Stimulated activated CD4-positive, alpha-beta T cell treated with anti-CD3 and anti-CD28 coated beads, Interleukin-12 subunit alpha, Interleukin-12 subunit beta, amount 100 ng/mL, for 48 hours (primary cell): ENCODE data around the gene SLC5A6.
"Not testable (repeated sequence)": the region's sequence is repeated elsewhere in the genome, so short reads cannot be mapped to it uniquely, and the experiment has no call there.

ENCODE experiments used
- DNase-seq, 3 donors: peaks; one replicate each; pipeline ENCODE4 v3.0.0-alpha.2; 2020; ENCODE audit warnings: low read depth in 2 of 3, low spot score in 1 of 3

The SLC5A6 gene

DNA sequence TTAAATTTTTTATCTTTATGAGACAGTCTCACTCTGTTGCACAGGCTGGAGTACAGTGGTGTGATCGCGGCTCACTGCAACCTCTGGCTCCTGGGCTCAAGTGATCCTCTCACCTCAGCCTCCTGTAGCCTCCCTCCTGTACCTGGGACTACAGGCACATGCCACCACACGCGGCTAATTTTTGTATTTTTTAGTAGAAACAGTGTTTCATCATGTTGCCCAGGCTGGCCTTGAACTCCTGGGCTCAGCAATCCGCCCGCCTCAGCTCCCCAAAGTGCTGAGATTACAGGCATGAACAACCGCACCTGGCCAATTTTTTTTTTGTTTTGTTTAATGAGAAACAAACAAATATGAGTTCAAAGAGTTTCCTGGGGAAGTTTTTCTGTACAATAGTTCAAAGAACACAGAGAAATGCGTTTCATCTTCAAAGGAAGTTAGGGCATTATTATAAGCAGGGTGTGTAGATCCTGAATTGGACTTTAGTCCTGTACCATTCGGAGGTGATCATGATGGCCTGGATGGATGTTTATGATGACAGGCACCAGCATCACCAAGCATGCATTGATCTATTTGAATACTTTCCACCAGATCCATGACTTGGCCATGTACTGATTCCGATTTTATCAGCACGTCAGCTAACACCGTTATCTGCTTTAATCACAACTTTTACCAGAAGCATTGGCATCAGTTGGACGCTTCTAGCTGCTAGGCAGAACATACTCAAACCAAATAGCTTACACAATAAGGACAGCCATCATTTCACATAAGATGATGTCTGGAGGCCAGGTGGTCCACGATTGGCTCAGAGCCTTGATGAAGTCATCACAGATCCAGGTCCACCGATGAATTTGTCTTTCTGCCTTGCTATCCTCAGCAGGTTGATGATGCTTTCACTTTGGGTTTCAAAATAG, 34.4 kb downstream of the SLC5A6 start:
- no peak for DNase-seq

DNA sequence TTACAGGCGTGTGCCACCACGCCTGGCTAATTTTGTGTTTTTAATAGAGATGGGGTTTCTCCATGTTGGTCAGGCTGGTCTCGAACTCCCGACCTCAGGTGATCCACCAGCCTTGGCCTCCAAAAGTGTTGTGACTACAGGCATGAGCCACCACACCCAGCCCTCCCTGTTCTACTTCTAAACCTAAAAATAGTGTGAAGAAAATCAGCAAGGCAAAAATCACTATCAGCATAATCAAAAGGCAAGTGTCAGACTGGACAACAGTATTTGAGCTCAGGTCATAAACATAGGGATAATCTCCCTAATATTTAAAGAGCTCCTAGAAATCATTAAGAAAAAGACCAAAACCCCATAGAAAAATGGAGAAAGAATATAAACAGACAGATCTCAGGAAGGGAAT, 36.3 kb downstream of the SLC5A6 start:
- DNase-seq: not testable (repeated sequence)

DNA sequence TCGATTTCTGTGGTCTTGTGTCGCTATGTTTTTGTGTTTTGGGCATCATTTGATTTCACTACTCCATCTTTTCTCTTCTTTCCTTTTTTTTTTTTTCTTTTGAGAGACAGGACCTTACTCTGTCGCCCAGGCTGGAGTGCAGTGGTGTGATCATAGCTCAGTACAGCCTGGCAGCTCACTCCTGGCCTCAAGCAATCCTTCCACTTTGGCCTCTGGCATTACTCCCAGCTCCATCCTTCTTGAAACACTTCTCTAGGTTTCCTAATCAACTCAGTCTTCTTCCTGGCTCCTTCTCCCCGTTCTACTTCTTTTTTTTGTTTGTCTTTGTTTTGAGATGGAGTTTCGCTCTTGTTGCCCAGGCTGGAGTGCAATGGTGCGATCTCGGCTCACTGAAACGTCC, 36.7 kb downstream of the SLC5A6 start:
- no peak for DNase-seq

DNA sequence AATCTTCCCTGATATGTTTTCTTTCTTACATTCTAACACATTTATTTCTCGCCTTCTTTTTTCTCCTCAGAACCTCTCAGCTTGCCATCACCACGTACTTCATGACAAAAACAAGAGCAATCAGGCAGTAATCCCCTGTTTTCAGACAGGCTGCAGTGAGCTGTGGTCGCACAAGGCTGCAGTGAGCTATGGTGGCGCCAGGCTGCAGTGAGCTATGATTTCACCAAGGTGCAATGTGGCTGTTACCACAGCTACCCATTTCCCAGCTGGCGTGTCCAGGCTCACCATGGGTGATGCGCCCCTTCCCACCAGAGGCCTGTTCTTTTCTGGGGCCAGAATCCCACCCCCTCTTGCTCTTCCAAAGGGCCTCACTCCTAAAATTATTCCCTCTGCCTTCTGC, 37.4 kb downstream of the SLC5A6 start:
- no peak for DNase-seq

DNA sequence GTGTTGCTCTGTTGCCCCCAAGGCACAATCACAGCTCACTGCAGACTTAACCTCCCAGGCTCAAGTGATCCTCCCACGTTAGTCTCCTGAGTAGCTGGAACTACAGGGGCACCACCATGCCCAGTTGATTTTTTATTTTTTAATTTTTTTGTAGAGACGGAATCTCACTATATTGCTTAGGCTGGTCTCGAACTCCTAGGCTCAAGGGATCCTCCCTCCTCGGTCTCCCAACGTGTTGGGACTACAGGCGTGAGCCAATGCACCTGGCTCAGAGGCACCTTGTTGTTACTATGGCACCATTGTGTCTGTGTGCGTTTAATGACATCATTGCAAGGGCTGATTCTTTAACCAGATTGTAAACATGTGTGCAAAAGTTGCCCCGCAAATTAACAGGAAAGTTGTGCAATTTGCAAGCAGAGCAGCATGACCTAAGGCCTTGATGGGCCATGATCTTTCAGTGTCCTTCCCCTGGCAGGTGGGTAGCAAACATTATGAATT, 40.7 kb downstream of the SLC5A6 start:
- no peak for DNase-seq

DNA sequence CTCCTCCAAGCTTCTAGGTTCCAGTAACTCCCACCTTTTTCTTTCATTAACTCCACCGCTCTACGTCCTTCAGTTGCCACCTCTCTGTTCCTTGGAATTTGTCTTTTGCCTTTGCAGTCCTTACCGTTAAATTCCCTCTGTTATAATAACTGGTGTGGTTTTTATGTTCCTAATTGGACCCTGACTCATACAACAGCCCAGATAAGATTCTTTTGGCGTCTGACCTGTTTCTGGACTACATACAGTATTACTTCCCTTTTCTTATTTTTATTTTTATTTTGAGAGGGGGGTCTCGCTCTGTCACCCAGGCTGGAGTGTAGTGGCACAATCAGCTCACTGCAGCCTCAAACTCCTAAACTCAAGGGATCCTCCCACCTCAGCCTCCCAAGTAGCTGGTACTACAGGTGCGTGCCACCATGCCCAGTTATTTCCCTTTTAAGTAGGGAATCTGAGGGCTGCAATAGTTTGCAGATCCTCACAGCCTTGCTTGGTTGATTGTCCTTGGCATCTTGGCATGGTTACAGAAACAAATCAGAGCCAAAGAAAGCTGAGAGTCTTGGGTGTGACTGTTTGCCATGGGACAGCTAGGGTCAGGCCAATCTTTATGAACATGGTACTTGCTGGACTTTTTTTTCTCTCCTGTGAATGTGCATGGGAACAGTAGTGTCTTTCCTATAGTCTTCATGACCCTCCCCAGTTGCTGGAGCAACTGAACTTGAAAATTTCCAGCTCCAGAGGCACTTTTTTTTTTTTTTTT, 41.3 kb downstream of the SLC5A6 start:
- no peak for DNase-seq

DNA sequence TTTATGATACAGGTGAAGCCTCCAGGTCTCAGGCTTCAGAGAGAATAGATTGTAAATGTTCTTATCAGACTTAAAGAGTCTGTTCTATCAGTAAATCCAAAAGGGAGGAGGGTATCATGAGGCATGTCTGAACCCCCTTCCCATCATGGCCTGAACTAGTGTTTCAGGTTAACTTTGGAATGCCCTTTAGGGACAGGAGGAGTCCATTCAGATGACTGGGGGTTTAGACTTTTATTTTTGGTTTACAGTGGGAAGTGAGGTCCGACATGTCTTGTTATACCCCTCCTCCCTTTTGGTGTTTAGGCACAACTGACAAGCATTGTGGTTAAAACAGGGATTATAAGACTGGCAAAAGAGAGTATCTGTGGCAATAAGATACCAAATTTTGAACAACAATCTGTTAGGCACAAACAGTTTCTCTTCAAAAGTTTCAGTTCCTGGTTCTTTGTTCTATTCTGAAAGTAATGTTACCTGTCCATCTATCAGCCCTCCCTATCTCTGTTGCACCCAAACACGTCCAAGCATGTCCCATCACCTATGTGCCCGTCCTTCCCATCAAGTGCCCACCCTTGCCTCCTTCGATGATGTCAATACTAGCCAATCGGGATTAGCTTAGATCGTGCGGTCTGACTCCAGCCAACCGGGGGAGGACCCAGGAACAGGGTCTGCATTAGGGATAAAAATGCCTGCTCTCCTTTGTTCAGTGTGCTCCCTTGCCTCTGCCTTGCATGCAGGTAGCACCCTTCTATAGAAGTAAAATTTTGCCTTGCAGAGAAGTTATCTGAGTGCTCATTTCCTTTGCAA, 46.9 kb downstream of the SLC5A6 start:
- DNase-seq: no peak

DNA sequence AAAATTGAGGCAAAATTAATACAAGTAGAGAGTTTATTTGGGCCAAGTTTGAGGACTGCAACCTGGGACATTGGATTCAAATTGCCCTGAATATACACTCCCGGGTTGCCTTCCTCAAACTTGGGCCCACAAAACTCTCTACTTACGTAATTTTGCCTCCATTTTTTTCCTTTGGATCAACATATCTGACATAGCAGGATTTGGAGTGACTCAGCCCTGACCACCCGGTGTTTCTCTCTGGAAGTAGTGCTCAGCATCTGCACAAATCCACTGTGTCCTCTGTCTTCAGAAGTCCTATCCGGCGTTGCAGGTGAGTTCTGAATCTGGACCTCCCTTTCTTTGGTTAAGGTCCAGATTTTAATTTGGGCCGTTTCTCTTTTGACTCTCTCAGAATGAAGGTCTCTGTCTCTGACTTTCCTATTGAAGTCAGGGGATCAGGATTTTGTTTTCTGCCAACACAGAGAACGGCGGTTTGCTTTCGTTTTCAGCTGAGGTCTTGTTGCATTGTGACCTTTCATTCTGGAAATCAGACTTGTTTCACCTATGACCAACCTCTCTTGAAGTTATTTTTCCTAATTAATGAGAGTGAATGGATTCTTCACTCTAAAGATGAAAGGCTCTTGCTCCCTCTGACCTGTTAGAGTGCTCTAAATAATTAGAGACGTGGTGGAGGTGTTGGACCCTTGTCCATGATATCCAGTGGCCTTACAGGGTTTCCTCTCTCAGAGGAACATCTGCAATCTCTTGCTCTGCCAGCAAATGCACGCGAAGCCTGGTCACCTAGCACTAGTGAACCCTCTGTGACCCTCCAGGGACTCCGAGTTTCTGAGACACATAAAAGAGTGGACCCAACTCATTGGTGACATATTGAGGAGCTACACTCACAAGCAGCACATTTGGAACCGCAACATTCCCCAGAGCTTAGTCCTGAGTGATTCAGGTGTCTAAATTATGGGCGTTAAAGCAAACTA, 49.6 kb downstream of the SLC5A6 start:
- no peak for DNase-seq

DNA sequence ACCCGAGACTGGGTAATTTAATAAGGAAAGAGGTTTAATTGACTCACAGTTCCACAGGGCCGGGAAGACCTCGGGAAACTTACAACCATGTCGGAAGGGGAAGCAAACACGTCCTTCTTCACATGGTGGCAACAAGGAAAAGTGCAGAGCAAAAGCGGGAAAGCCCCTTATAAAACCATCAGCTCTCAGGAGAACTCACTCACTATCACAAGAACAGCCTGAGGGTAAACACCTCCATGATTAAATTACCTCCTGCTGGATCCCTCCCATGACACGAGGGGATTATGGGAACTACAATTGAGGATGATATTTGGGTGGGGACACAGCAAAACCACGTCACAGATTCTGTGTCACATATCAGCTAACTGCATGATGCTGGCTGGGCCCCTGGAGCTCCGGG, 51.9 kb downstream of the SLC5A6 start:
- DNase-seq: no peak

DNA sequence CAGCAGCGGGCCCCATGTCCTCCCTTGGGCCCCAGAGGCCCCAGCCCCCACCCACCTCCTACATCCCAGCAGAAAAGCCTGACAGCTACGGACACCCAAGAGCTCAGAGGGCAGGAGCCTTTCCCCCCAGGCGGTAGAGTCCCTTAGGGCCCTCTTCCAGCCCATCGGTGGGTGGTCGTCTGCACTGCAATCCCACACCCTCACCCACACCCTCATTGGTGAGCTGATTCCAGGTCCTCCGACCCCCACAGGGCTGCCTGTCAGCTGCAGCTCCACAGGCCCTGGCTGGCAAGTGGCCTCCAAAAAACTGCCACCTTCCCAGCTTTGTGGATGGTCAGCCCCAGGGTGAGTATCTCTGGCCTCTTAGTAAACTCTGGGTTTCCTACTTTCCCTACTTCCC, 52.8 kb downstream of the SLC5A6 start:
- DNase-seq: no peak

DNA sequence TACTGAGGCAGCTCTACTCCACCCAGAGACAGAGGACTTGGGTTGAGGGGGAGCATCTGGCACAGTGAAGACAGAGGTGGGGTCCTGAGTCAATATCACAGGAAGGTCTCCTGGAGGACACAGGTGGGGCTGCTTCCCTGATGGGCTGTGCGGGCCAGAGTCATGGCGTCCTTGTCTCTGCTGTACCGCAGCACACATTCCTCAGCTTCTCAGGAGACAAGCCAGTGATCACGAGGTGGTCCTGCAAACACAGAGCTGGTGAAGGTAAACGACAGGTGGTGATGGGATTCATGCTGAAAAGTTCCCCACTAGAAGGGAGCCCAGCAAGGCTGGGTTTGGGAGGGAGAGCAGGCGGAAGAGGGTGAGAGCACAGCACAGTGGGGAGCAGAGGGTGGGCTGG, 53.6 kb downstream of the SLC5A6 start:
- no peak for DNase-seq

DNA sequence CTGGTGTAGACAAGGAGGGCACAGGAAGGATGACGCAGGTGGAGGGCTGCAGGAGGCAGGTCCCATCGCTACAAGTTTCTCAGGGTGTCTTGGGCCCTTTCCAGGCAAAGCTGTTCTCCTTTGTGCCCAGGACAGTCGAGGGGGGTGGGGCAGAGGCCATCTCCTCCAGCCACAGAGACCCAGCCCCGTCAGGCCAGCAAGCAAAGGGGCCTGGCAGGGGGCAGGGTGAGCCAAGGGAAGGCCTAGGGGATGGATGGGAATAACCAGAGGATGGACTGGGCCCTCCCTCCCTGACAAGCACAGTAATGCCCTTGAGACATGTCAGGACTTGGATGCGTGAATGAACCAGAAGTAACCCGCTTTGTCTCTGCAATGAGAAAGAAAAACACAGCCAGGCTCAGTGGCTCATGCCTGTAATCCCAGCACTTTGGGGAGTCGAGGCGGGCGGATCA, 57.0 kb downstream of the SLC5A6 start:
- DNase-seq: no peak

DNA sequence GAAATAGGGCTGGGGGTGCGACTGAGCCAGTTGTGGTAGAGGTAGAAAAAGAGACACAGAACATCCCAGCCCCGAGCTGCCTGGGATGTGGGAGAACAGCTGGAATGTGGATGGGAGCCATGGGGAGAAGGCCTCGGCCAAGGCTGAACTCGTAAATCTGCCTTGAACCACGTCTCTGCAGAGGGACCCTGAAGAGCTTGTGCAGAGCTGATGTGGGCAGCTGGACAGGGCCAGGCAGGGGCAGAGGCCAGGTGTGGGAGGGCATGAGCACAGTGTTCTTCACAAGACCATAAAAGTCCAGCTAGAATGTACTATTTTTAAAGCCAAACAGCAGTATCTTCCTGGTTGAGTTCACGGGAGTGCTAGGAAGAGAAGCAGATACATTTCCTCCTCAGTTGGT, 57.6 kb downstream of the SLC5A6 start:
- no peak for DNase-seq

DNA sequence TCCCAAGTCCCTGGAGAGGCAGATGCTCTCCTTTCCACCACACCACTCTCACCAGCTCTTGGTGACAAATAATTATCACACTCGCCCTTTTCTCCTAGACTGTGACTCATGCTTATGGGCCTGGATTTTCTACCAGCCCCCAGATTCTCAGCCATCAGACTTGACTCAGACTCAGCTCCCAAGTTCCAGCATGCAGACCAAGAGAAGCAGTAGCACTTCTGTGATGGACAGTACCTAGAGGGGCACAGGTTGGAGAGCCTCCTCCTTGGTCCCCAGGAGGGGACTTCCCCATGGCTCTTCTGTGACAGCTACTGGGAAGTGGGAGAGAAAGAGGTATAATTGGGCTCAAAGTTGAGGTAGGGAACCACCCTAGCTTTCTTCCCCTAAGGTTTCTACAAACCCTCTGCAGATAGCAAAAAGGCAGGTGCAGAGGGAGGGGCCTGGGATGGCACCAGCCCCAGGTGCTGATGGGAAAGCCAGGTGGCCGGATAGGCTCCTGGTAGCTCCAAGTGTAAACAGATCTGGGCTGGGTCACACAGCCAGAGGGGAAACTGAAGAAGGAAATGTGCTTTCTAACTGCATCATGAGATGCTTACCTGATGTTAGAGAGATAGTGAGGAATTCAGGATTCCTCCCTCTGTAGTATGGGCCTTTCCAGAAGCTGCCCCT, 59.1 kb downstream of the SLC5A6 start:
- no peak for DNase-seq

DNA sequence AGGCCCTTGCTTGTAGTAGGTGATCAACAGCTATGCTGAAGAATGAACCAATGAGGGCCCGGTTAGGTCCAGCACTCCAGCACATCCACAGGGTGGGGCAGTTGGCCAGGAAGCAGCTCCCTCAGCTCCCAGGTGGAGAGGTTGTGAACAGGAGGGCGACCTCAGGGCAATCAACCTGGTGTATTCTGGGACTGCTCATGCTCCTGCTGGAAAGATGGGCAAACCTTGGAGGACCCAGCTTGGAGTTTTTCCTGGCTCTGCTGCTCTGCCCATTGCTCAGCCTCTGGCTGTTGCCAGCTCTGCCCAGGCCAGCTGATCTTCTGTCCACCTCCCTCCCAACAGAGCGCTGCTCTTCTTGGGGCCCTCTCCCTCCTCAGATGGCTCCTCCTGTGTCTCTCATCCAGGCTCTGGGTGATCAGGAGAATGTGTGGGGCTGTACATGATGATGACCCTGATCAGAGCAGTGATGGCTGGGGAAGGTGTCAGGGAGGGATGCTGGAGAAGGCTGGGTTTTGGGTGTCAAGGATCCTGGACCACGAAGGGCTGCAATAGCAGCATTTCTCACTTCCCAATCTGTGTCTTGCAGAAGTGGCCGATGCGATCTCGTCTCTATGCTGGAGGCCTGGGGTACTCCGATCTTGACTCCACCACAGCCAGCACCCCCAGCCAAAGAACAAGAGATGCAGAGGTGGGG, 59.8 kb downstream of the SLC5A6 start:
- DNase-seq: no peak

DNA sequence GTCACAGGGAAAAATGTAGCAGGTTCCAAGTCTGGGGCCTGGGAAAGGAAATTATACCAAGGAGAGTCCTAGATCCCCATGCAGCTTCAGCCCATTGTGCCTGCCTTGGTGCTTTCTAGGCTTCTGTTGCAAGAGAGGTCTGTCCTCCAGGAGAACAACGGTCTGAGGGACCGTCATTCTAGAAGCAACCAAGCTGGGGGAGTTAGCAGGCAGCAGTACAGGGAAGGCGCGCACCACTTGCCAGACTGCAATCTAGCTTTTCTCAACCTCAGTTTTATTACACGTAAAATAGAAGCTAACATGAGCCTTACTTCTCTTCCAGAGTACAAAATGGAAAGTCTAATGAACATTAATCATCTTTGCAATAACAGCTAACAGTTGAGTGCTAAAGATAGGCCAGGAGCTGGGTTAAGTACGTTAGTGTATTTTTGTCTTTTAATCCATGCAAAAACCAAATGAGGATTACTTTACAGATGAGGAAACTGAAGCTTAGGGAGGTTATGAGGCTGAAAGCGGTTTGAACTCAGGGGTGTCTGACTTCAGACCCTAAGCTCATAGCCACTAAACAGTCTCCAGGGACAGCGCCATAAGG, 61.3 kb downstream of the SLC5A6 start:
- no peak for DNase-seq
